Left renal cortex interstitium (tissue), 4 donors: ENCODE measurements around the gene SF3A2. TPM values are rescaled to one million over a fixed set of nuclear protein-coding genes. Genes with fewer than 3 reads are reported as not detected.

Source experiments
- DNase-seq, 4 donors: peaks; one replicate each; pipeline ENCODE4 v3.0.0-alpha.2; 2013; ENCODE audit warnings: low read depth in 4 of 4, low spot score in 2 of 4, missing footprints in 1 of 4
- polyA plus RNA-seq, 4 donors: library from polyadenylated mRNA; unstranded; fragments of 120-200 nt; gene quantifications; one replicate each; pipeline ENCODE4 v1.2.1, GENCODE V29; 2013; ENCODE audit not compliant: insufficient read length in 4 of 4

SF3A2 gene
- polyA plus RNA-seq, 4 donors: 55.3 to 92.4 (median 84.6) TPM

DNA sequence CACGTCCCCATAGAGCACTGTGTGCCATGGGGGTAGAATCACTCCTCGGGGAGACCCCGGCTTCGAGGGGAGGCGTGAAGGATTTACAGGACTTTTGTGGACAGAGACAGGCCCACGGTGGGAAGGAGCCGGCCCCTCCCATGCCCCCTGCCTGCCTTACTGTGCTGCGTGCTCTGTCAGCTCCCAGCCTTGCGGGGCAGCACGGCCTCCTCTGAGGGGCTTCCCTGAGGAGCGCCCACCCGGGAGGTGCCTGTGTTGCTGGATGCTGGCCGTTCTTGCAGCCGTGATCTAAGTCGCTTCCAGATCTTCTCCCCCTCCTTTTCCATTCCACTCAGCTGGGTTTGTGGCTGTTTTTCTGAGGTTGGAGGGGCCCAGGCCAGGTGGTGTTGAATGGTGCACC is 29.6 kb upstream of the SF3A2 start:
- DNase-seq: no peak

DNA sequence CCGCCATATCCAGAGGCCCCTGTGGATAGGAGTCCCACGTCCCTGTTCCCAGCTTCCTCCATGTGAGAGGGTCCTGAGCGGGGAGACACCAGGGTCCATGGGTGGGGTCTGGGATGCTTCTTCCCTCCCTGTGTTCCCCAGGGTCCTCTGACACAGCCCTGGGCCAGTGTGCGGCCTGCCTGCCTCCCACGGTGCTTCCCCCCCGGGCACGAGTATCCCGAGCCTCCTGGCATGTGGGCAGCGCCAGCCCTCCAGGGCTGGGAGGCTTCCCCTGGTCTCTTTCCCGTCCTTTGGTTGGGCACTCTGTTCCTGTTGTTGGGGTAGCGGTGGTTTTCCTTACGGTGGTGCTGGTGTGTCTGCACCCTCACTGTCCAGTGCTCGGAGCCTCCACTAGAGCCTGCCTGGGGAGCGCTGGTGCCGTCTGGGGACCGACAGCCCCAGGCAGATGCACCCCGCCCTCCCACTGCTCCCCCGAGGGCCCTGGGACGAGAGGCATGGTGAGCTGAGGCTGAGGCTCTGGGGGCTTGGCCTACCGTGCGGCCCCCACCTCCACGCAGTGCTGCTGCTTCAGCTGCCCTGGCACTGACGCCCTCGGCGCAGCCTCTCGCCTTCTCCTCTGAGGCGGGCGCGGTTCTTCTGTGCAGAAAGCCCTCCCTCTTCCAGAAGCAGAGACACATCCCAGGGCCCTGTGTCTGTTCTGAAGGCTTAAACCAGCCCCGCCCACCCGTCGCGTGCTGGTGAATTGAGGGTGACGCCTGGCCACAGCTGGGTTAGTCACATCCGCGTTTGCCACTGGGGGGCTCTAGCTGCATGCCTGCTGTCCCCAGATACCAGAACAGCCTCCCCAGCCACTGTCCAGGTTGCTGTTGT is 28.4 kb upstream of the SF3A2 start:
- DNase-seq: no peak

DNA sequence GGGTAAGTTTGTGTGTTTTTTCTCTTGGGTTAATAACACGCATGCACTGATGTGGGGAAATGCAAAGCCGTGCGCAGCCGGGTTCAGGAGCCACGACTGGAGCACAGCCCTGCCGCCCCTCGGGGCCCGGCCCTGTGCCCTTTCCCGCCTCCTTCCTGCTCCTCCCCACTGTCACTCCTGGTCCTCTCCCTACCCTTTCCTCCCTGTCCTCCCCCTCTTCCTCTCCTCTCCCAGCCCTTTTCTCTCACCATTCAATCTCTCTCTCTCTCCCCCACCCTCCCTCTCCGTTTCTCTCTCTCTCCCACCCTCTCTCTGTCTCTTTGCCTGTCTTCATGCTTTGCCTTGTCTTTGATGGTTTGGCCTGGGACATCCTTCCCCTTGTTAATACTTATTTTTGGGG is 27.6 kb upstream of the SF3A2 start:
- DNase-seq: no peak

DNA sequence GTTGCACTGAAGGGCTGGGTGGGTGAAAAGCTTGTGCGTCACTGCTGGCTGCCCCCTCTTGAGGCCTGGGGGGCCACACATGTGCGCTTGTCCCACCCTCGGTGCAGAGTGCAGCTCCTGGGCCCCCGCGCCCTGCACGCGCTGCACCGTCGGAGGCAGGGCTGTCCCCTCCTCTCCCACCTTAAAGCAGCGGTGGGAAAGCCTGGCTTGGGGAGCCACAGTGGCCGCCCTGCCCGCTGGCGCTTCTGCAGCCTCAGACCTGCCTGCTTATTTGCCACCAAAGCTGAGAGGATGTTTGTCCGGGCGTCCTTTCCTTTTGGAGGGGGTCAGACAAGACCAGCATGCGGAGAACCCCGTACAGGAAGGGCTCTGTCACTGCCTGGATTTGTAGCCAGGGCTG is 27.2 kb upstream of the SF3A2 start:
- DNase-seq: no peak

DNA sequence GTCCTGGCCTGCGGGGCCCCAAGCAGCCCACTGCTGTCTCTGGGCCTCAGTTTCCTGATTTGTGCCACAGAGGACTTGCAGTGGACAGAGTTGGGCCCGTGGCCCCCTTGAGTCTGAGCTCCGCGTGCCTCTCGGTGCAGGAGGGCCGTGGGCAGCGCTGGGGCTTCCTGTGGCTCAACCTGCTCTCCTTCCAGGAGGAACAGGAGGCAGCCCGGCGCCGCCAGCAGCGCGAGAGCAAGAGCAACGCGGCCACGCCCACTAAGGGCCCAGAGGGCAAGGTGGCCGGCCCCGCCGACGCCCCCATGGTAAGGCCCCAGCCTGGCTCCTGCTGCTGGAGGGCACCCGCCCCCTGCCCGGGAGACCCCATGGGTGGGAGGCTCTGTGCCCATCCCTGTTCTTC is 26.4 kb upstream of the SF3A2 start:
- DNase-seq: no peak

DNA sequence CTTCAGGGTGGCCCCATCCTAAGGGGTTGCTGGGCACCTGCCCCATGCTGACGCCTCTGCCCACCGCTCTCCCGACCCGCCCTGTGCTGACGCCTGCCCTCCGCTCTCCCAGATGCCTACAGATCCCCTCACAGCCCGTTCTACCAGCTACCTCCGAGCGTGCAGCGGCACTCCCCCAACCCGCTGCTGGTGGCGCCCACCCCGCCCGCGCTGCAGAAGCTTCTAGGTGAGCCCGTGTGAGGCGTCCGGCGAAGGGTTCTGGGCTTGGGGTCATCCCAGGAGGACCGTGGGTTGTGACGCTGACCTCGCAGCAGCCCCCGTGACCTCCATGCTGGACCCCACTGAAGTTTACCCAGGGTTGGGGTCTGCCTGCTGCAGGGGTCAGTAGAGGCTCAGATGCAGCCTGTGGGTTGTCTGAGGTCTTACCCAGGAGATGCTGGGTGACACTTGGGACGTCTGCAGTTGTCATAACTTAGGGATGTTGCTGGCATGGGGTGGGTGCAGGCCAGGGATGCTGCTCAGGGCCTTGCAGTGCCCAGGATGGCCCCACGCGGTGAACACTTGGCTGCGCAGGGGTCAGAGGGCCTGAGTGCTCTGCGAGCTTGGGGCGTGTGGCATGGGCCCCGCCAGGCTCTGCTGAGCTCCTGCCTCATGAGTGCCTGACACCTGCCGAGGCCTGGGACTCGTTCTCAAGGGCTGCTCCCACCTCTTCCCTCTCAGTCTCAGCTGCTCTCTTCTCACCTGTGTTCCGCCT is 25.5 kb upstream of the SF3A2 start:
- DNase-seq: no peak

DNA sequence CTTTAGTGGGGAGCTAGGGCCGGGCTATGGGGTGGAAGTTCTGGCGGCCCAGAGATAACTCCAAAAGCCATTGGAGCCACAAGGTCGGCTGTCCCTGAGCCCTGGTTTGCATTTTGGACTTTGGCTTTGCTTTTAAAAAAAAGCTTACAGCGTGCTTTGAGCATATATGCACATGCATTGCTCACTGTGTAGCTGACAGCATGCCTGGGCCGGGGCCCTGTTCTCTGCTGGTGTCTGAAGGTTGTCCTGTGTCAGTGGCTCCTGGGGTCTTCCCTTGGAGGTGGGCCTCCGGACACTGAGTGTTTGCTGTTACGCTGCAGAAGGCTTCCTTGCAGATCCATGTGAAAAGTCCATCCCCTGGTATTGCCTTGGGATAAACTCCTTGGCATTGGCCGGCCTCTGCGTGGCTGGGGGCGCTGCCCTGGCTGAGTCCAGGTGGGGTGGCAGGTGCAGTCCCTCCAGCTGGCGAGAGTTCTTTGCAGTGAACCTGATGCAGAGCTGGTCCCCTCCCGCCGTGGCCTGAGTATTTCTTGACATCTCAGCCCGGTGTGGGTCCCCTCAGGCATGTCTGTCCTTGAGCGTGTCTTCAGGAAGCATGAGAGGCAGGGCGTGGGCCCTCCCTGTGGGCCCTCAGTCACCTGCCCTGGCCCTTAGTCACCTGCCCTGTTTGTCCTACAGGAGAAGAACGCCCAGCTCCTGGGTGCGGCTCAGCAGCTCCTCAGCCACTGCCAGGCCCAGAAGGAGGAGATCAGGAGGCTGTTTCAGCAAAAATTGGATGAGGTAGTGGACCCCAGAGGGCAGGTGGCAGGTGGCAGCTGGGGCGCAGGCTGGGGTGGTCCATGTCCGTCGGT is 23.5 kb upstream of the SF3A2 start:
- DNase-seq: no peak

DNA sequence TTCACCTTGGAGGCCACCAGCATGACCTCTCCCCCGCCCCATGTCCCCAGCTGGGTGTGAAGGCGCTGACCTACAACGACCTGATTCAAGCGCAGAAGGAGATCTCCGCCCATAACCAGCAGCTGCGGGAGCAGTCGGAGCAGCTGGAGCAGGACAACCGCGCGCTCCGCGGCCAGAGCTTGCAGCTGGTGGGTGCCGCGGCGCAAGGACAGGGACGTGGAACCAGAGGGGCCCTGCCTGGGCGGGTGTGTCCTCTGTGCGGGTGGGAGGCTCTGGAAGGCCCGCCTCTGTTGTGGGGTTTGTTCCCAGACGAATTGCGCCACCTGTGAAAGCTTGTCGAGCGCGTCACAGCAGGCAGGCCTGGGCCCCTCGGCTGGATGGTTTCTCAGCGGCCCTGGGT is 22.8 kb upstream of the SF3A2 start:
- DNase-seq: no peak

DNA sequence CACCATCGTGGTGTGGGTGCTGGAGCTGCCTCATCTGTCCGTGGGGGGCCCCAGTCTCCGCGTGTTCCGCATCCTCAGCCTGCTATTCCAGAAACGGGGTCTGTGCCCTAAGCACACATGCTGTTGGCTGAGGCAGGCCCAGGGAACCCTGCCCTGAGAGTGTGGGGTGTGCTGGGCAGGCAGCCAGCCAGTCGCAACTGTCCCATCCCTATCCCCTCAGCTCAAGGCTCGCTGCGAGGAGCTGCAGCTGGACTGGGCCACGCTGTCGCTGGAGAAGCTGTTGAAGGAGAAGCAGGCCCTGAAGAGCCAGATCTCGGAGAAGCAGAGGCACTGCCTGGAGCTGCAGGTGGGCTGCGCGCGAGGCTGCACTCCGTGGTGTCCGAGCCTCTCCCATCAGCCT is 22.4 kb upstream of the SF3A2 start:
- no peak for DNase-seq

DNA sequence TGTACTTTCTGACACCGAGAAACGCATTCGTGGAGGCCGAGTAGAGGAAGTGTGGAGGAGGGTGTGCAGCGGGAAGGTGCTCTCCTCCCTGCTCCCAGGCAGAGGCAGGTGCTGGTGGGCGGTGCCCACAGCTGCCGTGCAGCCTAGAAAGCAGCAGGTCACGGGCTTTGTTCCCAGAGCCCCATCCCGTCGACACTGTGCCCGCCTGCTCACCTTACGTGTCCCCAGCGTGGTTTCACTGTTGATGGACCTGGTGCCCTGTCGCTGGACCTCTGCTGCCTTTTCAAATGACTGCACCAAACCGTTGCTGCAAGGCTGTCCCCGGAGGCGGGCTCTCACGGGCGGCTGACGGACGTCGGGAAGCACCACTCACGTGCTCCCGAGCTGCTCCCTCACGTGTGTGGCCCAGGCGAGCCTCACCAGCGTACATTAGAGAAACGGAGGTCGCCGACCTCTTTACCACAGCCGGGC is 21.3 kb upstream of the SF3A2 start:
- no peak for DNase-seq

DNA sequence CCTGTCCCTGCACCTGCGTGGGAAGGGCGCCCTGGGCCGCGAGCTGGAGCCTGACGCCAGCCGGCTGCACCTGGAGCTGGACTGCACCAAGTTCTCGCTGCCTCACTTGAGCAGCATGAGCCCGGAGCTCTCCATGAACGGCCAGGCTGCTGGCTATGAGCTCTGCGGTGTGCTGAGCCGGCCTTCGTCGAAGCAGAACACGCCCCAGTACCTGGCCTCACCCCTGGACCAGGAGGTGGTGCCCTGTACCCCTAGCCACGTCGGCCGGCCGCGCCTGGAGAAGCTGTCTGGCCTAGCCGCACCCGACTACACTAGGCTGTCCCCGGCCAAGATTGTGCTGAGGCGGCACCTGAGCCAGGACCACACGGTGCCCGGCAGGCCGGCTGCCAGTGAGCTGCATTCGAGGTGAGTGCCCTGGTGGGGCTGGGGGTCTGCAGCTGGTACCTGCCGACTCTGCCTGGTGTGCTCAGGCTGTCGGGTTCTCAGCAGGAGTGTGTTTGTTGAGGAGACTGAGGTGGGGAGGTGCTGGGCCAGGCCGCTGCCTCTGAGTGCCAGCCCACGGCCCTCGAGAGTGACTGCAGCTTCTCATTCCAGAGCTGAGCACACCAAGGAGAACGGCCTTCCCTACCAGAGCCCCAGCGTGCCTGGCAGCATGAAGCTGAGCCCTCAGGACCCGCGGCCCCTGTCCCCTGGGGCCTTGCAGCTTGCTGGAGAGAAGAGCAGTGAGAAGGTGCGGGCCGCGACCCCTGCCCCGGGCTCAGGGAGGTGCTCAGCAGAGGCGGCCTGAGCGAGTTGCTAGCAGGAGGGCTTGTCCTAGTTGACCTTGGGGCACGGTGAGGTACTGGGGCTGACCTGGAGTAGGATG is 20.0 kb upstream of the SF3A2 start:
- DNase-seq: no peak

DNA sequence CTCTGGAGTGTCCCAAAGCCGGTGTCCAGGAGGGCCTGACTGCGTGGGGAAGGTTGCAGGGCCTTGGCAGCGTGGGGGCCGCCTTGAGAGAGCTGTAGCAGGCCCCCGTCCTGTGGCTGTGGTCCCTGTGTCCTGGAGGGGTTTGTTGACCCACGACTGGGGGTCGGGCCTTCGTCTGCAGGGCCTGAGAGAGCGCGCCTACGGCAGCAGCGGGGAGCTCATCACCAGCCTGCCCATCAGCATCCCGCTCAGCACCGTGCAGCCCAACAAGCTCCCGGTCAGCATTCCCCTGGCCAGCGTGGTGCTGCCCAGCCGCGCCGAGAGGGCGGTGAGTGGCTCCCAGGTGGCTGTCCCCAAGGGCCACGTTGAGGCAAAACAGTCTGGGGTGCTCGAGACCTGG is 19.0 kb upstream of the SF3A2 start:
- no peak for DNase-seq

DNA sequence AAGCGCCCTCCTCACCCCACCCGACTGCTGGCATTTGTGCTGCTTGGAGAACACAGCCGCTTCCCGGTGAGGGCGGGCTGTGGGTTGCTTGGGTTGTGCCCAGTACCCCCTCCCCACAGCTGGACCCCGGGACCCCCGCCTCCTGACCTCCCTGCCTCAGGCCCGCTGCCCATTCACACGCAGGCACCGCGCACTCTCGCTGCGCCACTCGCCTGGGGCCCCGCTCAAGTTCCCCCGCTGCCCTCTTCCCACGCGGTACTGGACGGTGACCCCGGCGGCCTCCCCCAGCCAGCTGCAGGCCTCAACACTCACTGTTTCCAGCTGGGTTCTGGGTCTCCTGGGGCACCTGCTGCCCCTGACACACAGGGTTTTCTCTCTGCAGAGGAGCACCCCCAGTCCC is 16.9 kb upstream of the SF3A2 start:
- DNase-seq: no peak

DNA sequence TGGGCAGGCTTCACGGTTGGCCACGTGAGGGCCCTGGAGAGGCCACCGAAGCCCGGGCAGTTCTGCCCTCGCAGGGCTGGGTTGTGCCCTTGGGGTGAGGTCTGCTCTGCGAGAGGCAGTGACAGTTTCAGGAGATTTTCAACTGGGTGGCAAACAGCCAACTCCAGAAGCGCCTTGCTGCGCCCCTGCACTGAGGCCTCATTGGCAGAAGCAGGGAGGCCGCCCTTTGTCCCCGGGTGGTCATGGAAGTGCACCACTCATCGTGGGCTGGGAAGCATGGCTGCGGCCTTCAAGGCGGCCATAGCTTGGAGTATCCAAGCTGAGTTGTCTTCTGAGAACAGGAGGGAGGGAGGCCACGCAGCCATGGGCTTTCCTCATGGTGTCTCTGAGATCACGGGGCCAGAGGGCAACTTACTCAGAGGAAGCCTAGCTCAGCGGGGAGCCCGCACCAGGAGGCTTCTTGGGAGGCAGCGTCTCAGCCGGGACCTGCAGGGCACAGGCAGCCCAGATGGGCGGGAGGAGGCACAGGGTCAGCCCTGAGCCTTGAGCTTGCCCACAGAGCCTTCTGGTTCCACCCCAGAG is 15.3 kb upstream of the SF3A2 start:
- DNase-seq: no peak

DNA sequence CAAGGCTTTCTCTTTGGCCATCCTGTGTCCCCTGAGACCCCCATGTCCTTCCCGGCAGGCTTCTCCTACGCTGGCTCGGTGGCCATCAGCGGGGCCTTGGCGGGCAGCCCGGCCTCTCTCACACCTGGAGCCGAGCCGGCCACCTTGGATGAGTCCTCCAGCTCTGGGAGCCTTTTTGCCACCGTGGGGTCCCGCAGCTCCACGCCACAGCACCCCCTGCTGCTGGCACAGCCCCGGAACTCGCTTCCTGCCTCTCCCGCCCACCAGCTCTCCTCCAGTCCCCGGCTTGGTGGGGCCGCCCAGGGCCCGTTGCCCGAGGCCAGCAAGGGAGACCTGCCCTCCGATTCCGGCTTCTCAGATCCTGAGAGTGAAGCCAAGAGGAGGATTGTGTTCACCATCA is 14.7 kb upstream of the SF3A2 start:
- DNase-seq: no peak

DNA sequence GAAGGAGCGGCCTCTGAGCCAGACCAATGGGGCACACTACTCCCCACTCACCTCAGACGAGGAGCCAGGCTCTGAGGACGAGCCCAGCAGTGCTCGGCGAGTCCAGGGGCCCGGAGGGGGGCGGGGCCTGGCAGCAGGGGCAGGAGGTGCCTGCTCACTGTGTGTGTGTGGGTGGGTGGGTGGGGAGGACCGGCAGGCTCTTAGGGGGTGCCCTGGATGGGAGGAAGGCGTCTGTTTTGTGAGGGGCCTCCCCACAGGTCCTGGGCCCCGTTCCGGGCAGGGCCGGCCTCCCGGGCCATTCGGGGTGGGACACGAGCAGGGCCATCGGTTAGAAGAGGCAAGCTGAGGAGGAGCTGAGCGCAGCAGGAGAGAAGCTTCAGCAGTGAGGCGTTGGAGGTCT is 13.2 kb upstream of the SF3A2 start:
- no peak for DNase-seq

DNA sequence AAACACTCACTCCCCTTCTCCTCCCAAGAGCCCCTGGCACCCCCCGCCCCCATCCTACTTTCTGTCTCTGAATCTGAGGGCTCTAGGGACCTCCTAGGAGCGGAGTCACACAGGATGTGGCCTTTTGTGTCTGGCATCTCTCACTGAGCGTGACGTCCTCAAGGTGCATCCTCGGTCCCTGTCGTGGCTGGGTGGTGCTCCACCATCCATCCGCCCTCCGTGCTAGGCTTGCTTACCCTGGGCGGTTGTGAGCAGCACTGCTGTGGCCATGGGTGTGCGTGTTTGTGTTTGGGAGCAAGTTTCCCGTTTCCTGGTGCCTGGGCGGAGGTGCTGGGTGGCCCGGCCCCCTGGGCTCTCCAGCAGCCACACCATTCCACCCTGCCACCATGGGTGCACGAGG is 12.7 kb upstream of the SF3A2 start:
- DNase-seq: no peak

DNA sequence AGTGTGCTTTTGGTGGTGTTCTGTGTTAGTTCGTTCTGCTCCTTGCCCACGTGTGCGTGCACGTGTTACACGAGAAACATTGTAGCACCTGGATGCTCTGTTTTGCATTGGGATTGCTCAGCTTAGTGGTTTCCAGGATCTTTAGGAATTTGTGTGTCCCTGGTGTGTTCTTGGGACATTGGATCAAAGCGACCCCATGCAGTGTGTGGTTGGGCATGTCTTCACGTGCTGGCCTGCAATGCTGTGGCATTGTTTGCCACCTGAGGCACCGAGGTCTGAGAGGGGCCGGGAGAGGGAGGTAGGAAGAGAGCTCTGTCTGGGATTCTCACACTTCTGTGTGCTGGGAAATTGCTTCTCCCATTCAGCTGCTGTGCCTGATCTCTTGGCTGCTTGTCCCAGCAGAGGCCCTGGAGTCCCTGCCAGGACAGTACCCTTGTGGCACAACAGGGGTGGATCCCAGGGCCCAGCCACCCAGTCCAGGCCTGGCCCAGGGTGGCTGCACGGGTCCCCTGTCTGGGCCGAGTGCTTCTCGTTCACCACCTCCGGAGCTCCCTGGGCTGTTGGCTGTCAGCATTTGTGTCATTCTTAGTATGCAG is 11.8 kb upstream of the SF3A2 start:
- DNase-seq: no peak

DNA sequence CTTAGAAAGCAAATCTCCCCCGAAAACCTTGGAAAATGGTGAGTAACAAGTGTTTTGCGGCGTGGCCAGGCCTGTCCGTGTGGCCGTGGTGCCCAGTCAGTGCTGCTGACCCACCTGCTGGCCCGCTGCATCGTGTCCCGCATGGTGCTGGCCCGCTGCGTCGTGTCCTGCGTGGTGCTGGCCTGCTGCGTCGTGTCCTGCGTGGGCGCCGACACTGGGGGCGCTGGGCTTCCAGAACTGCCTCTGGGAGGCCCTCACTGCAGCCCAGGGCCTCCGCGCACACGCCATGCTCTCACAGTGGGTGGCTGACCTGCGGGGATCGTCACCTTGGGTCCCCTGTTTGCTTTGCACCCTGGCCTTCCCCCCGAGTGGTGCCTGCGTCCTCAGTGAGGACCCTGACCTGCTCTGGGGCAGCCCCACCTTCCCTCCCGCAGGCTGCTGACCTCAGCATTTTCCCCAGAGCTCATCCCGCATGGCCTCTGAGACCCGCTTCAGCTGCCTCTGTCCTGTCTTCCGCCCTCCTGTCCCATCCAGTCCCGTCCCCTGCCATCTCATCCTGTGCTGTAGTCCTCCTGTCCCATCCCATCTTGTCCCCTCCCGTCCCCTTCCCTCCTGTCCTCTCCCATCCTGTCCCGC is 11.1 kb upstream of the SF3A2 start:
- DNase-seq: no peak
